Gastrocnemius medialis (tissue), 4 donors: ENCODE measurements around the gene MTF2.

ENCODE experiments used
- CTCF ChIP-seq, 5 experiments: fragments of 450-650 bp in 3 of 5; fragments of 200-600 bp in 2 of 5; sonication (generic) in 2 of 5; IDR thresholded peaks in 4 of 5; conservative IDR thresholded peaks in 1 of 5; 1 replicate in 4 of 5; 2 replicates in 1 of 5; pipeline ENCODE4 v1.5.1; 2016 to 2019; ENCODE audit warnings: antibody characterized with exemption in 5 of 5, mild to moderate bottlenecking in 3 of 5, moderate library complexity in 3 of 5
- POLR2A ChIP-seq, 2 donors: fragments of 450-650 bp; IDR thresholded peaks; one replicate each; pipeline ENCODE4 v1.6.1; 2017; ENCODE audit warnings: antibody characterized with exemption in 2 of 2, mild to moderate bottlenecking in 2 of 2, moderate library complexity in 2 of 2

- no peak for TF ChIP-seq CTCF (IDR thresholded peaks at IDR 0.05 in 4 of 5, conservative IDR thresholded peaks at IDR 0.05 in 1 of 5)
- no peak for TF ChIP-seq POLR2A (IDR thresholded peaks at IDR 0.05)
These were observed 16.9 kb downstream of the MTF2 start for GRCh38 chr1:93095804-93096585.
